ENCODE measurements around the gene CHPF2. TPM values are rescaled to one million over a fixed set of nuclear protein-coding genes. Genes with fewer than 3 reads are reported as not detected.

Gene CHPF2
- total RNA-seq, 1 experiment from 2014 or later: 19.5 TPM

DNA sequence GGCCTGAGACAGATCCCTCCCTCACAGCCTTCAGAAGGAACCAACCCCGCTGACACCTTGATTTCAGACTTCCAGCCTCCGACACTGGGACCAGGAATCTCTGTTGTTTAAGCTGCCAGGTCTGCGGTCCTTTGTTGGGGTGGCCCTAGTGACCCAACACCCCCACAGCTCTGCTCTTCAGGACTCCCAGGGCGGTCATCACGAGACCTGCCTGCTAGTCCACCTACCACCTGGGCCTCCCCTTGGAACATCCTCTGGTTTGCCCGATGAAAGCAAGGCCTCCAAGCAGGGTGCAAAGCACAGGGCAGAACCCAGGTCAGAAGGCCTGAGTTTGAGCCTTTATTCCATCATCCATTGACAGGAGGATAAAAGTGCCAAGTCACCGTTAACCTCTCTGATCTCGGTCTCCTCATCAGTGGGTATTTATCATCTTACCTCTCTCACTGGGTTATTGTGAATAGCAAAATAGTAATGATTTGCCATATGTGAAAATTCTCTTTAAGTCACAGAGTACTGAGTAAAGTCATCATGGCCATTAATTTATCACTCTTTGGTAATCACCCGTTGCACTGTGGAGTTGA is 33.2 kb downstream of the CHPF2 start:
- Histone ChIP-seq H3K4me3 (replicated peaks in 1 of 2; ENCODE audit: low read depth in 1 of 2, low read length in 2 of 2) (no peak overlapping the region), H3K4me2 (ENCODE audit: low read length) (no peak overlapping the region), H3K36me3 (ENCODE audit: control insufficient read depth in 1 of 2, insufficient read depth in 2 of 2, low read length in 2 of 2) (no peaks in the 10 kb centered on the region), H3K9me3 (ENCODE audit: control insufficient read depth in 1 of 2, insufficient read depth in 1 of 2, low read depth in 1 of 2, low read length in 2 of 2) (no peaks in the 10 kb centered on the region), H3K27me3 (ENCODE audit: insufficient read depth, low read length) (no peaks in the 10 kb centered on the region), H3K4me1 (ENCODE audit: control insufficient read depth in 1 of 2, insufficient read depth in 2 of 2, low read length in 2 of 2) (no peaks in the 10 kb centered on the region), H3K27ac (ENCODE audit: low read depth, low read length) (no peak overlapping the region), H3K9me2 (ENCODE audit: insufficient read depth) (no peaks in the 10 kb centered on the region), H3K9ac (ENCODE audit: low read length) (no peak overlapping the region), H3K79me2 (ENCODE audit: insufficient read depth, low read length) (no peaks in the 10 kb centered on the region), H2AFZ (ENCODE audit: low read depth, low read length, poor library complexity, severe bottlenecking) (no peak overlapping the region), H4K20me1 (ENCODE audit: insufficient read depth) (no peaks in the 10 kb centered on the region)
- ChIA-PET POLR2A (no interaction called here), CTCF (no interaction called here), RAD21 (ENCODE audit: low non-redundant PET in 1 of 2, low total read pairs in 2 of 2, uncharacterized antibody in 2 of 2, unreplicated experiment in 2 of 2) (no interaction called here)
- intact Hi-C loops (cut with micrococcal nuclease): no loop called here
- ATAC-seq: no peak
- DNase-seq (ENCODE audit: low read depth, low spot score): no peak
- BruUV-seq (replicated peaks): no TSS peak
- TF ChIP-seq, protein P1, sequence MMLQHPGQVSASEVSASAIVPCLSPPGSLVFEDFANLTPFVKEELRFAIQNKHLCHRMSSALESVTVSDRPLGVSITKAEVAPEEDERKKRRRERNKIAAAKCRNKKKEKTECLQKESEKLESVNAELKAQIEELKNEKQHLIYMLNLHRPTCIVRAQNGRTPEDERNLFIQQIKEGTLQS (IDR thresholded peaks at IDR 0.05): no peak
- TF ChIP-seq EZH2 (IDR thresholded peaks at IDR 0.05) (no peak), ZBTB33 (IDR thresholded peaks at IDR 0.05; ENCODE audit: extremely low read depth, insufficient replicate concordance, low read length) (no peak), CEBPB (IDR thresholded peaks at IDR 0.05; ENCODE audit: low read depth) (no peak), SRF (IDR thresholded peaks at IDR 0.05; ENCODE audit: low read depth) (no peak), FOSL1 (IDR thresholded peaks at IDR 0.05; ENCODE audit: low read depth) (no peak), REST (IDR thresholded peaks at IDR 0.05; ENCODE audit: low read depth) (no peak), EGR1 (IDR thresholded peaks at IDR 0.05; ENCODE audit: low read depth) (no peak), ZFX (IDR thresholded peaks at IDR 0.05) (no peak), EZH2phosphoT487 (IDR thresholded peaks at IDR 0.05; ENCODE audit: borderline replicate concordance) (no peak), POLR2AphosphoS5 (IDR thresholded peaks at IDR 0.05; ENCODE audit: low read depth, low read length) (no peak), CBX3 (IDR thresholded peaks at IDR 0.05; ENCODE audit: low read depth) (no peak), JUND (IDR thresholded peaks at IDR 0.05) (no peak), ZNF274 (IDR thresholded peaks at IDR 0.05; ENCODE audit: low read depth, low read length) (no peak)
- TF ChIP-seq, protein P2, sequence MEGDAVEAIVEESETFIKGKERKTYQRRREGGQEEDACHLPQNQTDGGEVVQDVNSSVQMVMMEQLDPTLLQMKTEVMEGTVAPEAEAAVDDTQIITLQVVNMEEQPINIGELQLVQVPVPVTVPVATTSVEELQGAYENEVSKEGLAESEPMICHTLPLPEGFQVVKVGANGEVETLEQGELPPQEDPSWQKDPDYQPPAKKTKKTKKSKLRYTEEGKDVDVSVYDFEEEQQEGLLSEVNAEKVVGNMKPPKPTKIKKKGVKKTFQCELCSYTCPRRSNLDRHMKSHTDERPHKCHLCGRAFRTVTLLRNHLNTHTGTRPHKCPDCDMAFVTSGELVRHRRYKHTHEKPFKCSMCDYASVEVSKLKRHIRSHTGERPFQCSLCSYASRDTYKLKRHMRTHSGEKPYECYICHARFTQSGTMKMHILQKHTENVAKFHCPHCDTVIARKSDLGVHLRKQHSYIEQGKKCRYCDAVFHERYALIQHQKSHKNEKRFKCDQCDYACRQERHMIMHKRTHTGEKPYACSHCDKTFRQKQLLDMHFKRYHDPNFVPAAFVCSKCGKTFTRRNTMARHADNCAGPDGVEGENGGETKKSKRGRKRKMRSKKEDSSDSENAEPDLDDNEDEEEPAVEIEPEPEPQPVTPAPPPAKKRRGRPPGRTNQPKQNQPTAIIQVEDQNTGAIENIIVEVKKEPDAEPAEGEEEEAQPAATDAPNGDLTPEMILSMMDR (IDR thresholded peaks at IDR 0.05 in 2 of 3, conservative IDR thresholded peaks at IDR 0.05 in 1 of 3; ENCODE audit: borderline replicate concordance in 1 of 3, insufficient read depth in 1 of 3, low read depth in 2 of 3, low read length in 2 of 3): no peak
- TF ChIP-seq, protein P3, sequence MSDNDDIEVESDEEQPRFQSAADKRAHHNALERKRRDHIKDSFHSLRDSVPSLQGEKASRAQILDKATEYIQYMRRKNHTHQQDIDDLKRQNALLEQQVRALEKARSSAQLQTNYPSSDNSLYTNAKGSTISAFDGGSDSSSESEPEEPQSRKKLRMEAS (IDR thresholded peaks at IDR 0.05): no peak

All from HCT116 (cell line).